Spinal cord (tissue), 10 donors: ENCODE measurements around the gene PHLDB3. TPM values are rescaled to one million over a fixed set of nuclear protein-coding genes. Genes with fewer than 3 reads are reported as not detected.
"Not testable (repeated sequence)": the region's sequence is repeated elsewhere in the genome, so short reads cannot be mapped to it uniquely, and the experiment has no call there.

Experiments
- DNase-seq, 6 donors: peaks; one replicate each; pipeline versions ENCODE4 v3.0.0 to v3.0.0-alpha.2; 2013 to 2015; ENCODE audit warnings: low spot score in 6 of 6, low read depth in 4 of 6
- H3K27ac ChIP-seq: one replicate; pipeline ENCODE4 v1.5.1; 2013; ENCODE audit warnings: low read depth, low read length, control low read depth
- H3K27me3 ChIP-seq: one replicate; pipeline ENCODE4 v1.6.1; 2013; ENCODE audit warnings: low read length; ENCODE audit not compliant: control insufficient read depth, insufficient read depth
- H3K36me3 ChIP-seq: one replicate; pipeline ENCODE4 v1.6.1; 2013; ENCODE audit warnings: low read length; ENCODE audit not compliant: control insufficient read depth, insufficient read depth
- H3K4me1 ChIP-seq: one replicate; pipeline ENCODE4 v1.6.1; 2013; ENCODE audit warnings: low read length; ENCODE audit not compliant: control insufficient read depth, insufficient read depth
- H3K4me3 ChIP-seq: one replicate; pipeline ENCODE4 v1.5.1; 2013; ENCODE audit warnings: low read depth, low read length, control low read depth
- H3K9me3 ChIP-seq: one replicate; pipeline ENCODE4 v1.6.1; 2013; ENCODE audit warnings: low read length; ENCODE audit not compliant: control insufficient read depth, insufficient read depth
- WGBS: methylation state at CpG from one replicate; pipeline ENCODE4 v1.1.5; 2013; ENCODE audit warnings: missing lambda C conversion rate; ENCODE audit not compliant: insufficient coverage; 5-methylcytosine and 5-hydroxymethylcytosine counted together
- polyA plus RNA-seq, 2 donors: library from polyadenylated mRNA; unstranded; fragments of 120-200 nt; gene quantifications; one replicate each; pipeline ENCODE4 v1.2.1, GENCODE V29; 2013; ENCODE audit not compliant: insufficient read length in 2 of 2
- total RNA-seq, 2 donors: library from RNA; depleted of rRNA in 1 of 2; stranded (reverse); fragments of 120-200 nt in 1 of 2; fragments of >200 nt in 1 of 2; gene quantifications; one replicate each; pipeline versions ENCODE4 v1.2.3 to v1.2.4, GENCODE V29; 2013 to 2014
- donor health status: healthy.

The PHLDB3 gene
- total and polyA plus RNA-seq, 4 donors = 6.0 to 13.1 (median 10.4) TPM

DNA sequence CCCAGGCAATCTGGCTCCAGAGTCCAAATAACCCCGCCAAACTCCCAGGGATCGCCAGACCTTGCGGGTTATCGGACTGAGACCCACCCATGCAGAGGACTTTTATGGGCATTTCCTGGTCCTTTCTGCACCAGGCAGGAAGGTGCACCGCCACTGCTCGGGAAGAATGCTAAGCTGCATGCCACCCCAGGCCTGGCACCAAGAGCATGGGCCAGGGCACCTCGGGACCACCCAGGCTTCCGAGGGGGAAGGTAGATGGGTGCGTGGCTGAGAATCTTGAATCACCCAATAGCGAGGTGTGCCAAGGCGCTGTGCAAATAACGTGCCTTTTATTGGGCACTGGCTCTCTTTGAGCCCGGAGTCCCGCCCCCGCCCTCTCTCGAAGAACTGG is 28.0 kb upstream of the PHLDB3 start:
- 3% methylated on average over 16 of the region's 16 CpGs for WGBS
- Histone ChIP-seq H3K9me3 (no peaks in the 10 kb centered on the region), H3K4me1 (peaks cover 38% of the 10 kb centered on the region), H3K27me3 (no peaks in the 10 kb centered on the region), H3K4me3 (peak overlapping the region; percentile 78), H3K27ac (peak overlapping the region; percentile 94), H3K36me3 (peaks cover 9% of the 10 kb centered on the region)
- no peak for DNase-seq

- no peak overlapping the region for H3K4me3 ChIP-seq
- no peak overlapping the region for H3K27ac ChIP-seq
- H3K27me3 ChIP-seq = no peaks in the 10 kb centered on the region
- H3K4me1 ChIP-seq = peaks cover 35% of the 10 kb centered on the region
- WGBS = no CpG with 5 or more reads among the region's 13 CpGs
- H3K36me3 ChIP-seq = no peaks in the 10 kb centered on the region
- DNase-seq = no peak
- H3K9me3 ChIP-seq = no peaks in the 10 kb centered on the region
Observed at GRCh38 chr19:43527860-43528622, 23.5 kb upstream of the PHLDB3 start.

DNA sequence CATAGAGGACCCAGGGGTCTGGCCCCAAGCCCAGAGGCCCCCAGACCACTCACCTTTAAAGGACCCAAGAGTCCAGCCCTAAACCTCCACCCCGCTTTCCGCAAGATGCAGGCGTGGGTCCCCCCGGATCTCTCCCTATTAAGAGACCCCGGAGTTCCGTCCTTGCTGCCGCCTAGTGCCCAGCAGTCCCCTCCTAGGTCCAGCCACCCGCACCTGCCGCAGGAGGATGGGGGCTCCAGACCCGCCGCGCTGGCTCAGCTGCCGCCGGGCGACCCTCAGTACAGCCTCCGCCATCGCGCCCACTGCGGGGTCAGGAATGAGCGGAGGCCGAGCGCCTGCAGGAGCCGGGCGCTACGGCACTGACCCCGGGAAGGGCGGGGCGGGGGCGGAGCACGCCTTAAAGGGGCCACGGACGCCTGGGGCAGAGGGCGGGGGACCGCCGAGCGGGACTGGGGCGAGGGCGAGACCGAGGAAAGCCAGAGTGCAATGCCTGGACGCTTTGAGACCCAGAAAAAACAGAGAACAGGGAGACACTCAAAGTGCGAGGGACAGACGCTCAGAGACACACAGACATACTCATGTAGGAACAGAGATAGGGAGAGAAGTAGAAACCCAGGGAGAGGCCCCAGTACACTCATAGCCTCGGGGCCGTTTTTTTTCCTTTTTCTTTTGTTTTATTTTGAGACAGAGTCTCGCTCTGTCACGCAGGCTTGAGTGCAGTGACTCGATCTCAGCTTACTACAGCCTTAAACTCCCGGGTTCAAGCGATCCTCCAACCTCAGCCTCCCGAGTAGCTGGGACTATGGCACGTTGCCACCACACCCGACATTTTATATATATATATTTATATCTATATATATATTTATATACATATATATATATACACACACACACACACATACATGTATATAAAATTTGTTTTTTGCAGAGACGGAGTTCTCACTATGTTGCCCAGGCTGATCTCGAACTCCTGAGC is 22.6 kb upstream of the PHLDB3 start, which contains the start of gene ETHE1:
Gene ETHE1, minus strand, starts transcription at position 318 of the 976 bp plus-strand sequence. Its CDS starts 24 bp downstream, at position 294.
- H3K4me1 ChIP-seq = peaks cover 27% of the 10 kb centered on the region
- H3K9me3 ChIP-seq = no peaks in the 10 kb centered on the region
- peak within 1 kb of the TSS; percentile 61 for H3K27ac ChIP-seq
- WGBS = 0% methylated on average over 41 of the region's 54 CpGs
- H3K36me3 ChIP-seq = no peaks in the 10 kb centered on the region
- peak within 1 kb of the TSS; percentile 71 for H3K4me3 ChIP-seq
- peak in 2 of 6 donors; percentile 86 to 88 for DNase-seq
- no peaks in the 10 kb centered on the region for H3K27me3 ChIP-seq

GRCh38 chr19:43525836-43526771 is 21.6 kb upstream of the PHLDB3 start:
- Histone ChIP-seq H3K4me3 (peak overlapping the region; percentile 71), H3K36me3 (no peaks in the 10 kb centered on the region), H3K27me3 (no peaks in the 10 kb centered on the region), H3K27ac (peak overlapping the region; percentile 61), H3K4me1 (peaks cover 24% of the 10 kb centered on the region), H3K9me3 (no peaks in the 10 kb centered on the region)
- peak in 1 of 6 donors; percentile 24 for DNase-seq
- 5% methylated on average over 23 of the region's 26 CpGs for WGBS

- H3K4me3 ChIP-seq = peak overlapping the region; percentile 71
- peaks cover 24% of the 10 kb centered on the region for H3K4me1 ChIP-seq
- H3K27ac ChIP-seq = no peak overlapping the region
- 9% methylated on average over 10 of the region's 12 CpGs for WGBS
- no peaks in the 10 kb centered on the region for H3K36me3 ChIP-seq
- no peaks in the 10 kb centered on the region for H3K9me3 ChIP-seq
- no peaks in the 10 kb centered on the region for H3K27me3 ChIP-seq
- peak in 2 of 6 donors; percentile 39 to 50 for DNase-seq
Observed at GRCh38 chr19:43524922-43525835, 20.6 kb upstream of the PHLDB3 start.

GRCh38 chr19:43523696-43524095 is 19.1 kb upstream of the PHLDB3 start:
- not testable (repeated sequence) for H3K4me3 ChIP-seq, H3K27ac ChIP-seq, H3K36me3 ChIP-seq, H3K9me3 ChIP-seq, H3K27me3 ChIP-seq, DNase-seq
- peaks cover 24% of the 10 kb centered on the region for H3K4me1 ChIP-seq
- WGBS = 97% methylated on average over 6 of the region's 8 CpGs

DNA sequence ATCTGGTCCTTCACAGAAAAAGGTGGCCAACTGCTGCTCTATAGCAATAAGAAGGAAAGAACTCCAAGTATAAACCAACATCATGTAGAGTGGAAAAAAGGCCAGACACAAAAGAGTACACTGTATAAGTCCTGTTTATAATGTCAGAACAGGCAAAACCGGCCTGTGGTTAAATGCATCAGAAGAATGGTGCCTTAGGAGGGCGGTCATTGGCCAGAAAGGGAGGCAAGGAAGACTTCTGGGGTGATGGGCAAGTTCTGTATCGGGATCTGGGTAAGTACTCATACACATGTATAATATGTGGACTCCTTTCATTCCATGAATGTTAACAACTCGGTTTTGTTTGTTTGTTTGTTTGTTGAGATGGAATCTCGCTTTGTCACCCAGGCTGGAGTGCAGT is 18.4 kb upstream of the PHLDB3 start:
- no peak for DNase-seq
- Histone ChIP-seq H3K27me3 (no peaks in the 10 kb centered on the region), H3K4me3 (no peak overlapping the region), H3K36me3 (no peaks in the 10 kb centered on the region), H3K4me1 (peaks cover 24% of the 10 kb centered on the region), H3K9me3 (no peaks in the 10 kb centered on the region), H3K27ac (no peak overlapping the region)
- 57% methylated on average over 1 of the region's 5 CpGs for WGBS

DNA sequence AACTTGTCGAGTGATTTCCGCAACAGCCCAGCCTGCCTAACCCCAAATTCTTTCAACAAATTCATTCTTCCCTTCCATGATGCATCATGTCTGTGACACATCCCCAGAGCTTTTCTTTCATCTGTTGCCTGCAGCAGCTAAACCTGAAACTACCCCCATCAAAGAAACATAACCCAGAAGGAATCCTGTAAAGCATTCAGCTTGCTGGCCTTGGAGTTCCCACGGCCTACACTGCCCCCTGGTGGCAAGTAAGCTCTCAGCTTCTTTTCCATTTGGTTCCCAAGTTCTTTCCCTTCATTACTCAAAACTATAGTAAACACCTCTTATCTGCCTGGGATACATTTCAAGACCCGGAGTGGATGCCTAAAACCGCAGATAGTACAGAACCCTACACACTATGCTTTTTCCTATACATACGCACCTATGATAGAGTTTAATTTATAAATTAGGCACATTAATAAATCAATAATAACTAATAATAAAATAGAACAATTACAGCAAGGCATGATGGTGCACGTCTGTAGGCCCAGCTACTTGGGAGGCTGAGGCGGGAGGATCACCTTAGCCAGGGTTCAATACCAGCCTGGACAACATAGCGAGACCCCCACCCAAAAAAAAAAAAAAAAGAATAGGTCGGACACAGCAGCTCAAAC is 15.0 kb upstream of the PHLDB3 start:
- Histone ChIP-seq H3K27ac (no peak overlapping the region), H3K4me1 (no peaks in the 10 kb centered on the region), H3K4me3 (no peak overlapping the region), H3K9me3 (no peaks in the 10 kb centered on the region), H3K27me3 (no peaks in the 10 kb centered on the region), H3K36me3 (peaks cover 4% of the 10 kb centered on the region)
- DNase-seq = peak in 4 of 6 donors; percentile 78 to 95 (median 90)
- WGBS = 63% methylated on average over 3 of the region's 10 CpGs
